K562 (cell line): ENCODE results near the gene SIDT2. TPM values are rescaled to one million over a fixed set of nuclear protein-coding genes. Genes with fewer than 3 reads are reported as not detected.
A peak's percentile ranks its signal among the peaks of the same experiment; 100 is the strongest.

ENCODE experiments used
- ATAC-seq: fragments of 200-7000 bp; cut with Tn5 transposase; 3 replicates; pipeline ENCODE4 v1.9.1; 2020; ENCODE audit warnings: moderate library complexity
- BruUV-seq: library from RNA; stranded (reverse); fragments of 400-500 nt; replicated peaks from 2 replicates; lab custom pipeline; 2021; lab: Mats Ljungman, UMichigan
- CTCF ChIA-PET: fragments of 300-600 bp; formaldehyde crosslinking; extraction: SDS; loops from one replicate; lab custom pipeline; 2021; ENCODE audit warnings: low intra/inter-chr PET ratio; lab: Yijun Ruan, JAX
- POLR2A ChIA-PET: fragments of 300-600, 350-650 bp; sonication (Branson Sonifier 250); formaldehyde crosslinking; extraction: SDS; loops from one replicate; lab custom pipeline; 2021; ENCODE audit warnings: antibody characterized with exemption, inconsistent platforms; lab: Yijun Ruan, JAX
- DNase-seq, 4 experiments: peaks; one replicate each; pipeline versions ENCODE4 v3.0.0 to v3.0.0-alpha.2; 2011 to 2018; ENCODE audit warnings: low spot score in 3 of 4, mixed read lengths in 3 of 4; ENCODE audit errors: extremely low read depth in 1 of 4
- FAIRE-seq: peaks from 2 replicates; lab custom pipeline; 2011; peaks lifted over from hg19 to GRCh38; lab: Jason Lieb, UNC
- H2AFZ ChIP-seq: 2 replicates; pipeline ENCODE4 v1.6.0; 2011; ENCODE audit warnings: low read depth, low read length, control low read depth, inconsistent platforms
- H3K27ac ChIP-seq: fragments of 200-600 bp; 3 replicates; pipeline ENCODE4 v1.8.0; 2011; ENCODE audit warnings: low read depth, mild to moderate bottlenecking, control low read depth, inconsistent platforms, low read length, moderate library complexity, mixed read lengths; ENCODE audit errors: extremely low read depth
- H3K27me3 ChIP-seq, 2 experiments: fragments of 300-600 bp in 1 of 2; 2 replicates in 1 of 2; 3 replicates in 1 of 2; pipeline versions ENCODE4 v1.6.0 to v1.8.0; 2011; ENCODE audit warnings: inconsistent platforms in 2 of 2, low read length in 2 of 2, mild to moderate bottlenecking in 1 of 2, mixed read lengths in 1 of 2, moderate library complexity in 1 of 2; ENCODE audit not compliant: control insufficient read depth in 2 of 2, insufficient read depth in 2 of 2
- H3K36me3 ChIP-seq: fragments of 300-600 bp; 3 replicates; pipeline ENCODE4 v1.8.0; 2011; ENCODE audit warnings: mild to moderate bottlenecking, low read length, inconsistent platforms; ENCODE audit not compliant: control insufficient read depth, insufficient read depth
- H3K4me1 ChIP-seq, 2 experiments: fragments of 200-600 bp in 1 of 2; replicated peaks in 1 of 2; 2 replicates in 1 of 2; 3 replicates in 1 of 2; pipeline versions ENCODE4 v1.5.1 to v1.8.0; 2011; ENCODE audit warnings: inconsistent platforms in 2 of 2, low read length in 2 of 2, mild to moderate bottlenecking in 1 of 2, mixed read lengths in 1 of 2, moderate library complexity in 1 of 2; ENCODE audit not compliant: control insufficient read depth in 2 of 2, insufficient read depth in 2 of 2
- H3K4me2 ChIP-seq: 2 replicates; pipeline ENCODE4 v1.6.1; 2011; ENCODE audit warnings: low read length, control low read depth, inconsistent platforms, mixed read lengths; ENCODE audit not compliant: insufficient read depth
- H3K4me3 ChIP-seq: fragments of 200-600 bp; sonication (generic), shearing (Covaris generic); 2 replicates; pipeline ENCODE4 v1.5.1; 2016; ENCODE audit warnings: control low read depth, inconsistent platforms
- H3K79me2 ChIP-seq: fragments of 200-600 bp; 3 replicates; pipeline ENCODE4 v1.8.0; 2011; ENCODE audit warnings: low read length, inconsistent platforms; ENCODE audit not compliant: control insufficient read depth, insufficient read depth
- H3K9ac ChIP-seq, 2 experiments: 2 replicates each; pipeline versions ENCODE4 v1.6.0 to v1.6.1; 2011; ENCODE audit warnings: low read depth in 2 of 2, low read length in 2 of 2, control low read depth in 1 of 2, inconsistent platforms in 1 of 2, mild to moderate bottlenecking in 1 of 2, mixed read lengths in 1 of 2; ENCODE audit not compliant: insufficient read depth in 1 of 2
- H3K9me1 ChIP-seq: one replicate; pipeline ENCODE4 v1.6.0; 2011; ENCODE audit warnings: inconsistent platforms, mild to moderate bottlenecking, low read length, moderate library complexity; ENCODE audit not compliant: control insufficient read depth, insufficient read depth
- H3K9me3 ChIP-seq: replicated peaks from 2 replicates; pipeline ENCODE4 v1.5.1; 2011; ENCODE audit warnings: low read depth, low read length, inconsistent platforms; ENCODE audit not compliant: control insufficient read depth, insufficient read depth
- H4K20me1 ChIP-seq: replicated peaks from 2 replicates; pipeline ENCODE4 v1.6.1; 2011; ENCODE audit warnings: low read length, inconsistent platforms, mixed read lengths; ENCODE audit not compliant: control insufficient read depth, insufficient read depth
- ETV5 ChIP-seq: sonication (generic); formaldehyde crosslinking; IDR thresholded peaks from 2 replicates; pipeline ENCODE4 v1.4.0; 2020; ENCODE audit warnings: low read depth, mild to moderate bottlenecking, missing genetic modification reagents
- HNRNPLL ChIP-seq: fragments of 200-400 bp; formaldehyde crosslinking; IDR thresholded peaks from 2 replicates; pipeline ENCODE4 v1.6.1; 2017; ENCODE audit warnings: low read length, low read depth, mild to moderate bottlenecking; ENCODE audit not compliant: poor library complexity, severe bottlenecking
- NFE2 ChIP-seq: IDR thresholded peaks from 2 replicates; pipeline ENCODE4 v1.6.1; 2014; ENCODE audit warnings: antibody characterized with exemption, low read depth
- PHF21A ChIP-seq: fragments of 450-650 bp; IDR thresholded peaks from 2 replicates; pipeline ENCODE4 v1.6.1; 2017; ENCODE audit warnings: low read depth, borderline replicate concordance
- PHF8 ChIP-seq: fragments of 200-600 bp; sonication (generic); IDR thresholded peaks from 2 replicates; pipeline ENCODE4 v1.6.1; 2012; ENCODE audit warnings: mixed run types, mild to moderate bottlenecking, inconsistent platforms, low read length, moderate library complexity, borderline replicate concordance
- TFAP4 ChIP-seq: sonication (generic); formaldehyde crosslinking; IDR thresholded peaks from 2 replicates; pipeline ENCODE4 v1.8.0; 2022; ENCODE audit warnings: missing genetic modification reagents, mild to moderate bottlenecking, moderate library complexity, borderline replicate concordance
- ZBTB40 ChIP-seq, 2 experiments: fragments of 450-650 bp in 1 of 2; sonication (generic) in 1 of 2; formaldehyde crosslinking in 1 of 2; IDR thresholded peaks; 2 replicates each; pipeline versions ENCODE4 v1.7.1 to v1.9.0; 2016 to 2022; ENCODE audit warnings: inconsistent platforms in 1 of 2, mild to moderate bottlenecking in 1 of 2, missing genetic modification reagents in 1 of 2
- ZFX ChIP-seq: sonication (generic); formaldehyde crosslinking; IDR thresholded peaks from 2 replicates; pipeline ENCODE4 v1.8.0; 2022; ENCODE audit warnings: mild to moderate bottlenecking, missing genetic modification reagents, moderate library complexity
- WGBS: fragments of 100-300 bp; shearing (Covaris generic); methylation state at CpG from one replicate; pipeline ENCODE4 v1.1.6; 2016; ENCODE audit warnings: low coverage, mixed read lengths; ENCODE audit not compliant: insufficient coverage; ENCODE audit errors: missing lambda C conversion rate; 5-methylcytosine and 5-hydroxymethylcytosine counted together
- in situ Hi-C: fragments of 300-500 bp; cut with MboI; formaldehyde crosslinking; loops from 4 replicates; pipeline ENCODE4 v1.15.0; 2018; ENCODE audit warnings: inconsistent platforms, mixed read lengths
- intact Hi-C: fragments of 100-400 bp; cut with micrococcal nuclease; formaldehyde crosslinking; loops from 2 replicates; pipeline ENCODE4 v1.14.2; 2022
- polyA plus RNA-seq, 8 experiments: library from polyadenylated mRNA; depleted of rRNA in 4 of 8; stranded (reverse) in 5 of 8; unstranded in 3 of 8; fragments of >200 nt; fragmentation: Nextera tagmentation in 2 of 8; fragmentation: Illumina TruSeq in 1 of 8; extraction: Ambion mirVana in 2 of 8; extraction: Trizol in 1 of 8; gene quantifications; 2 replicates each; pipeline versions ENCODE4 v1.2.1 to v1.2.3, GENCODE V29; 2011 to 2014; ENCODE audit warnings: inconsistent platforms in 1 of 8, missing spikeins in 1 of 8
- total RNA-seq, 7 experiments: library from RNA; depleted of rRNA in 6 of 7; stranded (reverse); fragments of >200 nt in 6 of 7; fragmentation: Illumina TruSeq in 2 of 7; extraction: Trizol in 2 of 7; gene quantifications; 2 replicates each; pipeline versions ENCODE4 v1.2.1 to v1.2.3, GENCODE V29; 2011 to 2021; ENCODE audit warnings: low replicate concordance in 1 of 7

The SIDT2 gene
- total and polyA plus RNA-seq, 9 of the 15 experiments (the other 6 are each of a cell fraction or from before 2014, with no cell fraction given) = 2.4 to 20.2 (median 6.5) TPM

GRCh38 chr11:117179048-117179999 lies 781 bp downstream of the SIDT2 start:
- intact Hi-C loops = loop anchor here (2.0 kb wide), 1 partner anchor 35 kb away; the partner anchor contains the start of gene PAFAH1B2
- ChIA-PET POLR2A (interaction anchor here (0.6 to 3.5 kb wide), 9 partner anchors 12 to 410 kb away, joined by 3 to 17 read pairs (median 5); partner anchors contain the start of gene PAFAH1B2), CTCF (no interaction called here)
- Histone ChIP-seq H4K20me1 (no peaks in the 10 kb centered on the region), H3K9me1 (no peaks in the 10 kb centered on the region), H3K27me3 (no peaks in the 10 kb centered on the region), H3K9me3 (no peaks in the 10 kb centered on the region), H3K27ac (peak overlapping the region; percentile 67), H3K4me3 (peak overlapping the region; percentile 49), H2AFZ (peak overlapping the region; percentile 76), H3K4me1 (peaks cover 24 to 40% of the 10 kb centered on the region in 2 experiments), H3K79me2 (peaks cover 18% of the 10 kb centered on the region), H3K9ac (peak overlapping the region; percentile 69 to 91), H3K36me3 (peaks cover 22% of the 10 kb centered on the region), H3K4me2 (peak overlapping the region; percentile 86)
- WGBS = 3% methylated on average over 33 of the region's 39 CpGs
- DNase-seq (peak in 3 of 4 experiments; percentile 27 to 65 (median 51)), FAIRE-seq (no peak), ATAC-seq (peak; percentile 73)
- no TSS peak for BruUV-seq
- in situ Hi-C loops = no loop called here
- TF ChIP-seq NFE2 = no peak
- no peak for TF ChIP-seq ETV5
- TF ChIP-seq TFAP4 (CRISPR knock-in tag) = peak; percentile 34; the same call in 1 of the 2 replicates
- no peak for TF ChIP-seq PHF21A
- TF ChIP-seq HNRNPLL = peak; percentile 24
- TF ChIP-seq ZFX (CRISPR knock-in tag) = peak; percentile 3; the same call in 1 of the 2 replicates
- TF ChIP-seq ZBTB40 (IDR thresholded peaks at IDR 0.05) = 0 out of 2 replicates have a peak, but pooled peaks have one; percentile 14
- no peak for TF ChIP-seq ZBTB40 (CRISPR knock-in tag; IDR thresholded peaks at IDR 0.05)
- TF ChIP-seq PHF8 = peak; percentile 17; the same call in 1 of the 2 replicates
